ENCODE data around the gene THADA. TPM values are rescaled to one million over a fixed set of nuclear protein-coding genes. Genes with fewer than 3 reads are reported as not detected.

THADA gene
- total RNA-seq, 1 donor from 2014 or later: 11.0 TPM

DNA sequence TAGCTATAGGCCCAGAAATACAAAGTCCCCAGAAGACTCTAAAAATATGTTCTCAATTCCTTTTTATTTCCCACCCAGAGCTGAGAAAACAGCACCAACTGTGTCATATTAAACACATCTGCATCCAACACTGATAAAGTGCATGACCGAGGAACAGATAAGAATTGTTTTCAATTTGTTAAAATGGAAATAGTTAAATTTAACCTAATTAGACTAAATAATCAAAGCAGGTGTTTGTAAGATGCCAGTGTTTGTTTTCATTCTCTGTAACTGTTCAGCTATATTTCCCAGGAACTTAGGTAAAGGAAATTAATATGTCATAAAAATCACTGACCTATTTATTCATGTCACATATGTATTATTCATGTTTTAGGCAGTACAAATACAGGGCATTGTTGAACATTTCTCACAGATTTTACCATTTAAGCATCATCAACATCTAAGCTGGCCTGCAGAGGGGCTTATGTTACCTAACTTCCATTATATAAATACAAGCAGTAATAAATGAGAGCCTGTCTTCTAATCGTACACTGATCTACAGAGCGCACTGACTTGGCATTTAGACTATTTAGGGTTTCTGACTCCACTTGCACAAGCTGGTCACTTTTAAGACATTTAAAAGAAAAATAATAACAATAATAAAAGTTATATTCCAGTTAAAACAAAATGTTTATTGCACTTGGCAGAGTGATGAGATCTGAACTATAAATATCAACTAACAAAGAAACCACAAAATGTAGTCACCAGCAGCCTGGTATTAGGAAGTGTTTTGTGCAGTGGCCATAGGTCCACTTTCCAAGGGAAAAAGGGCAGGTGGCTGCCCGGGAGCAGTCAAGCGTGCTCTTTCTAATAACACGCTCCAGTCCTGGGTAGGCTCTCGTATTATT, 282.8 kb downstream of the THADA start:
- peak; percentile 37 for DNase-seq (ENCODE audit: low read depth)
- H3K4me3 ChIP-seq (ENCODE audit: low read depth, low read length): no peak overlapping the region
- TF ChIP-seq, protein P1, sequence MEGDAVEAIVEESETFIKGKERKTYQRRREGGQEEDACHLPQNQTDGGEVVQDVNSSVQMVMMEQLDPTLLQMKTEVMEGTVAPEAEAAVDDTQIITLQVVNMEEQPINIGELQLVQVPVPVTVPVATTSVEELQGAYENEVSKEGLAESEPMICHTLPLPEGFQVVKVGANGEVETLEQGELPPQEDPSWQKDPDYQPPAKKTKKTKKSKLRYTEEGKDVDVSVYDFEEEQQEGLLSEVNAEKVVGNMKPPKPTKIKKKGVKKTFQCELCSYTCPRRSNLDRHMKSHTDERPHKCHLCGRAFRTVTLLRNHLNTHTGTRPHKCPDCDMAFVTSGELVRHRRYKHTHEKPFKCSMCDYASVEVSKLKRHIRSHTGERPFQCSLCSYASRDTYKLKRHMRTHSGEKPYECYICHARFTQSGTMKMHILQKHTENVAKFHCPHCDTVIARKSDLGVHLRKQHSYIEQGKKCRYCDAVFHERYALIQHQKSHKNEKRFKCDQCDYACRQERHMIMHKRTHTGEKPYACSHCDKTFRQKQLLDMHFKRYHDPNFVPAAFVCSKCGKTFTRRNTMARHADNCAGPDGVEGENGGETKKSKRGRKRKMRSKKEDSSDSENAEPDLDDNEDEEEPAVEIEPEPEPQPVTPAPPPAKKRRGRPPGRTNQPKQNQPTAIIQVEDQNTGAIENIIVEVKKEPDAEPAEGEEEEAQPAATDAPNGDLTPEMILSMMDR (conservative IDR thresholded peaks at IDR 0.05; ENCODE audit: low read depth, low read length): no peak

DNA sequence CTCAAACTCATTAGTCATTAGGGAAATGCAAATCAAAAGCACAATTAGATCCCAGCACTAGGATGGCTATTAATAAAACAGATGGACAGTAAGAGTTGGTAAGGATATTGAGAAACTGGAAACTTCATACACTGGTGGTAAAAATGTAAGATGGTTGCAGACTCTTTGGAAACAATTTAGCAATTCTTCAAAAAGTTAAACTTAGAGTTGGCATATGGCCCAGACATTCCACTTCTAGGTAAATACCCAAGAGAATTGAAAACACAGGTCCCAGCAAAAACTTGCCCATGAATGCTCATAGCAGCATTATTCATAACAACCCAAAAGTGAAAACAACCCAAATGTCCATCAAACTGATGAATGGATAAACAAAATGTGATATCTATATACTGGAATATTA, 284.6 kb downstream of the THADA start:
- TF ChIP-seq, protein P1 (conservative IDR thresholded peaks at IDR 0.05; ENCODE audit: low read depth, low read length): no peak
- peak; percentile 48 for DNase-seq (ENCODE audit: low read depth)
- H3K4me3 ChIP-seq (ENCODE audit: low read depth, low read length): no peak overlapping the region

DNA sequence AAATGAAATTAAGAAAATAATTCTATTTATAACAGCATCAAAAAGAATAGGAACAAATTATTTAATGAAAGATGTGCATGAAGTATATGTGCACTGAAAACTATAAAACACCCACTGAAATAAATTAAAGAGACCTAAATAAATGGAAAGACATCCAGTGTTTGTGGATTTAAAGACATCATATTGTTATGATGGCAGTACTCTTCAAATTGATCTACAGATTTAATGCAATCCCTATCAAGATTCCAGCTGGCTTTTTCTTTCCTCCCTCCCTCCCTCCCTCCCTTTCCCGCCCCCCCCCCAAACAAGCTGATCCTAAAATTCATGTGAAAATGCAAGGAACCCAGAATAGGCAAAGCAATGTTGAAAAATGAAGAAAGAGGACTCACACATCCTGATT, 285.9 kb downstream of the THADA start:
- TF ChIP-seq, protein P1 (conservative IDR thresholded peaks at IDR 0.05; ENCODE audit: low read depth, low read length): no peak
- no peak for DNase-seq (ENCODE audit: low read depth)
- no peak overlapping the region for H3K4me3 ChIP-seq (ENCODE audit: low read depth, low read length)

- TF ChIP-seq, protein P1 (conservative IDR thresholded peaks at IDR 0.05; ENCODE audit: low read depth, low read length): no peak
- H3K4me3 ChIP-seq (ENCODE audit: low read depth, low read length): no peak overlapping the region
Observed at GRCh38 chr2:43307973-43308372, 287.9 kb downstream of the THADA start.

GRCh38 chr2:43307046-43307445, 288.8 kb downstream of the THADA start:
- H3K4me3 ChIP-seq (ENCODE audit: low read depth, low read length): no peak overlapping the region
- DNase-seq (ENCODE audit: low read depth): no peak
- TF ChIP-seq, protein P1 (conservative IDR thresholded peaks at IDR 0.05; ENCODE audit: low read depth, low read length): no peak

More at GRCh38 chr2:43307973-43308372, 287.9 kb downstream of the THADA start:
- no peak for DNase-seq (ENCODE audit: low read depth)

DNA sequence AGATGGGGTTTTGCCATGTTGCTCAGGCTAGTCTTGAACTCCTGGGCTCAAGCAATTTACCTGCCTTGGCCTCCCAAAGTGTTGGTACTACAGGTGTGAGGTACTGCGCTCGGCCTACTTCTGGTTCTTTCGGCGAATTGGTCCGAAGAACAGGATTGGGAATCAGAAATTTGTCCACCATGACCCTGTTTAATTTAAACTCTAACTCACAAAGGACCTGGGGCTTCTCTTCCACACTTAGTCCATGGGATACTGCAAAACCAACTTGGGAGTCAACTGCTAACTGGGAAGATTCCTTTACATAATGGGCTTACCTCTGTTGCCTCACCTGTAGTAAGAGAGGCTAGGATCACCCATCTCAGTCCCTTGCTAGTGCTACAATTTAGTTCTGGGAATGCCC, 289.6 kb downstream of the THADA start:
- no peak overlapping the region for H3K4me3 ChIP-seq (ENCODE audit: low read depth, low read length)
- TF ChIP-seq, protein P1 (conservative IDR thresholded peaks at IDR 0.05; ENCODE audit: low read depth, low read length): no peak
- DNase-seq (ENCODE audit: low read depth): no peak

DNA sequence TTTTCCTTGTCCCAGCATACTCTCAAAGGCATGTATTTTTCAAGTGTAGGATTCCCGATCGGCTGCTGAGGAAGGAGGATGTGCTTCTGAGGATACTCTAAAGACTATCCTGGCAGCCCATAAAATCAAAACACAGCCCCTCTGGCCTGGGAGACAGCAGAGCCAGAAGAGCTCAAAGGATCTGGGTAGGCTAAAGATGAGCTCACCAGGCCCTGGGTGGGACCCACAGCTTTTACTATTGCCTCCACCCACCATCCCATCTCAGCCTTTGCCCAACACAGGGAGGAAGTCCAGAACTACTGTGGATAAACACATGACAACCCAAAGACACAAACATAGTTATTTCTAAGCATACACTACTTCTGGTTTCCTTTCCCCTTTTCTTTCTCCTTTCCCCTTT, 290.3 kb downstream of the THADA start:
- H3K4me3 ChIP-seq (ENCODE audit: low read depth, low read length): no peak overlapping the region
- no peak for DNase-seq (ENCODE audit: low read depth)
- TF ChIP-seq, protein P1 (conservative IDR thresholded peaks at IDR 0.05; ENCODE audit: low read depth, low read length): no peak
